ENCODE measurements around the gene FOXJ3.

The FOXJ3 gene

GRCh38 chr1:42333662-42334239 lies 1.3 kb downstream of the FOXJ3 start:
- DNase-seq: no peak

- no peak for DNase-seq
Measured at GRCh38 chr1:42332877-42333276, 2.2 kb downstream of the FOXJ3 start.

- DNase-seq: no peak
Measured at GRCh38 chr1:42330215-42330614, 4.8 kb downstream of the FOXJ3 start.

GRCh38 chr1:42328916-42329496 lies 6.0 kb downstream of the FOXJ3 start:
- DNase-seq: no peak

- no peak for DNase-seq
Measured at GRCh38 chr1:42328047-42328625, 6.9 kb downstream of the FOXJ3 start.

GRCh38 chr1:42325014-42325402 lies 10.0 kb downstream of the FOXJ3 start:
- DNase-seq: no peak

- no peak for DNase-seq
Measured at GRCh38 chr1:42324398-42325013, 10.5 kb downstream of the FOXJ3 start.

- DNase-seq: no peak
Measured at GRCh38 chr1:42323551-42323950, 11.5 kb downstream of the FOXJ3 start.

GRCh38 chr1:42322577-42322976 lies 12.5 kb downstream of the FOXJ3 start:
- no peak for DNase-seq

- no peak for DNase-seq
Measured at GRCh38 chr1:42321731-42322130, 13.3 kb downstream of the FOXJ3 start.

- DNase-seq: no peak
Measured at GRCh38 chr1:42320708-42321107, 14.3 kb downstream of the FOXJ3 start.

GRCh38 chr1:42319871-42320484 lies 15.1 kb downstream of the FOXJ3 start:
- DNase-seq: no peak

- no peak for DNase-seq
Measured at GRCh38 chr1:42319128-42319851, 15.7 kb downstream of the FOXJ3 start.

- no peak for DNase-seq
Measured at GRCh38 chr1:42318601-42319000, 16.4 kb downstream of the FOXJ3 start.

- no peak for DNase-seq
Measured at GRCh38 chr1:42317308-42317707, 17.7 kb downstream of the FOXJ3 start.

GRCh38 chr1:42316292-42316691 lies 18.7 kb downstream of the FOXJ3 start:
- DNase-seq: no peak

GRCh38 chr1:42315500-42315899 lies 19.5 kb downstream of the FOXJ3 start:
- no peak for DNase-seq

GRCh38 chr1:42313970-42314369 lies 21.1 kb downstream of the FOXJ3 start:
- no peak for DNase-seq

GRCh38 chr1:42312576-42313212 lies 22.3 kb downstream of the FOXJ3 start:
- no peak for DNase-seq

- DNase-seq: no peak
Measured at GRCh38 chr1:42311897-42312296, 23.1 kb downstream of the FOXJ3 start.

- DNase-seq: no peak
Measured at GRCh38 chr1:42311138-42311537, 23.9 kb downstream of the FOXJ3 start.

GRCh38 chr1:42306977-42307376 lies 28.1 kb downstream of the FOXJ3 start:
- DNase-seq: no peak

- DNase-seq: no peak
Measured at GRCh38 chr1:42305639-42306038, 29.4 kb downstream of the FOXJ3 start.
